Measurements from ENCODE around the gene LPAR5. TPM values are rescaled to one million over a fixed set of nuclear protein-coding genes. Genes with fewer than 3 reads are reported as not detected.

LPAR5 gene
- total RNA-seq, 4 donors from 2014 or later: 0.78 to 8.1 (median 3.5) TPM

- Histone ChIP-seq H3K9me3 (no peaks in the 10 kb centered on the region), H3K4me3 (replicated peaks in 1 of 3) (no peak overlapping the region), H3K36me3 (no peaks in the 10 kb centered on the region), H3K27me3 (no peaks in the 10 kb centered on the region), H3K27ac (peak overlapping the region; percentile 90 to 98 (median 97)), H3K4me1 (peaks cover 23 to 34% of the 10 kb centered on the region in 2 donors)
- intact Hi-C loops (cut with DNase I): no loop called here
- WGBS, 2 donors: 24 to 43% methylated on average over 7 of the region's 7 CpGs
- DNase-seq: no peak
- no peak for TF ChIP-seq POLR2A (IDR thresholded peaks at IDR 0.05)
- TF ChIP-seq CTCF (IDR thresholded peaks at IDR 0.05): no peak
These were observed 23.1 kb downstream of the LPAR5 start for GRCh38 chr12:6612652-6613014.

GRCh38 chr12:6612247-6612646 lies 23.5 kb downstream of the LPAR5 start:
- Histone ChIP-seq H3K27me3 (no peaks in the 10 kb centered on the region), H3K36me3 (no peaks in the 10 kb centered on the region), H3K9me3 (no peaks in the 10 kb centered on the region), H3K4me1 (peaks cover 23 to 34% of the 10 kb centered on the region in 2 donors), H3K4me3 (replicated peaks in 1 of 3) (no peak overlapping the region), H3K27ac (peak overlapping the region; percentile 90 to 98 (median 97))
- intact Hi-C loops (cut with DNase I): no loop called here
- DNase-seq: peak in 1 of 2 donors; percentile 28
- TF ChIP-seq CTCF (IDR thresholded peaks at IDR 0.05) (no peak), POLR2A (IDR thresholded peaks at IDR 0.05) (no peak)
- WGBS, 2 donors: 63 to 80% methylated on average over 6 of the region's 6 CpGs

GRCh38 chr12:6608592-6609281 lies 27.0 kb downstream of the LPAR5 start:
- H3K36me3 ChIP-seq: no peaks in the 10 kb centered on the region
- peak in 1 of 2 donors; percentile 25 for DNase-seq
- intact Hi-C loops (cut with DNase I): no loop called here
- 55 to 58% methylated on average over 8 of the region's 8 CpGs for WGBS, 2 donors
- H3K27me3 ChIP-seq: no peaks in the 10 kb centered on the region
- H3K9me3 ChIP-seq: no peaks in the 10 kb centered on the region
- peak overlapping the region in 1 of 3 donors; percentile 99 for H3K27ac ChIP-seq
- TF ChIP-seq CTCF (IDR thresholded peaks at IDR 0.05) (no peak), POLR2A (IDR thresholded peaks at IDR 0.05) (no peak)
- H3K4me1 ChIP-seq: peaks cover 40 to 50% of the 10 kb centered on the region in 2 donors
- no peak overlapping the region for H3K4me3 ChIP-seq (replicated peaks in 1 of 3)

- Histone ChIP-seq H3K9me3 (no peaks in the 10 kb centered on the region), H3K36me3 (no peaks in the 10 kb centered on the region), H3K4me1 (peaks cover 40 to 51% of the 10 kb centered on the region in 2 donors), H3K4me3 (replicated peaks in 1 of 3) (no peak overlapping the region), H3K27ac (peak overlapping the region; percentile 63 to 99 (median 72)), H3K27me3 (no peaks in the 10 kb centered on the region)
- peak; percentile 74 to 79 for DNase-seq
- TF ChIP-seq CTCF (IDR thresholded peaks at IDR 0.05) (no peak), POLR2A (IDR thresholded peaks at IDR 0.05) (no peak)
- 10 to 14% methylated on average over 8 of the region's 8 CpGs for WGBS, 2 donors
- intact Hi-C loops (cut with DNase I): no loop called here
These were observed 27.8 kb downstream of the LPAR5 start for GRCh38 chr12:6607751-6608591.
